Activated CD8-positive, alpha-beta T cell treated with anti-CD3 and anti-CD28 coated beads for 36 hours (primary cell): ENCODE results near the gene CT47C1. TPM values are rescaled to one million over a fixed set of nuclear protein-coding genes. Genes with fewer than 3 reads are reported as not detected.

Experiments used
- ATAC-seq: fragments of 200-7000 bp; cut with Tn5 transposase; one replicate; pipeline ENCODE4 v1.10.0; 2021; ENCODE audit warnings: mild to moderate bottlenecking, moderate library complexity
- CTCF ChIA-PET: fragments of 350-600 bp; sonication (Branson Sonifier 250); formaldehyde crosslinking; loops from one replicate; lab custom pipeline; 2021; ENCODE audit warnings: antibody characterized with exemption; lab: Charles Lee
- POLR2A ChIA-PET: fragments of 350-600 bp; sonication (Branson Sonifier 250); formaldehyde crosslinking; loops from one replicate; lab custom pipeline; 2021; ENCODE audit warnings: antibody characterized with exemption; lab: Charles Lee
- DNase-seq: peaks from one replicate; pipeline ENCODE4 v3.0.0-alpha.2; 2020
- H3K27ac Mint-ChIP-seq: one replicate; pipeline ENCODE4 v1.8.0; 2021; ENCODE audit warnings: mild to moderate bottlenecking, mixed read lengths
- H3K27me3 Mint-ChIP-seq: one replicate; pipeline ENCODE4 v1.8.0; 2021; ENCODE audit warnings: mixed read lengths
- H3K36me3 Mint-ChIP-seq: one replicate; pipeline ENCODE4 v1.8.0; 2021; ENCODE audit warnings: low read depth, mixed read lengths
- H3K4me1 Mint-ChIP-seq: one replicate; pipeline ENCODE4 v1.8.0; 2021; ENCODE audit warnings: low read depth, mixed read lengths
- H3K4me3 Mint-ChIP-seq: one replicate; pipeline ENCODE4 v1.8.0; 2021; ENCODE audit warnings: mild to moderate bottlenecking, moderate library complexity, mixed read lengths
- H3K9me3 Mint-ChIP-seq: one replicate; pipeline ENCODE4 v1.8.0; 2021; ENCODE audit warnings: mixed read lengths
- CTCF ChIP-seq: fragments of 200-600 bp; IDR thresholded peaks from one replicate; pipeline ENCODE4 v1.8.0; 2022; ENCODE audit warnings: antibody characterized with exemption, mild to moderate bottlenecking
- intact Hi-C: fragments of 100-400 bp; cut with micrococcal nuclease; formaldehyde crosslinking; loops from one replicate; pipeline ENCODE4 v1.10.0; 2022
- total RNA-seq, 2 experiments: library from RNA; stranded (reverse); gene quantifications; one replicate each; pipeline ENCODE4 v1.2.3, GENCODE V29; 2021

CT47C1 gene
- total RNA-seq, 2 experiments from 2014 or later = not detected

- intact Hi-C loops = no loop called here
- no peak for TF ChIP-seq CTCF
- Mint-ChIP-seq H3K36me3 (no peaks in the 10 kb centered on the region), H3K4me3 (no peak overlapping the region), H3K9me3 (no peaks in the 10 kb centered on the region), H3K27ac (no peak overlapping the region), H3K4me1 (no peaks in the 10 kb centered on the region), H3K27me3 (peaks cover 6% of the 10 kb centered on the region)
- CTCF ChIA-PET = interaction anchor here (0.6 to 1.6 kb wide), 2 partner anchors 28 to 145 kb away, joined by 3 to 4 read pairs; no protein-coding TSS in a partner anchor
- ATAC-seq = no peak
- POLR2A ChIA-PET = no interaction called here
- DNase-seq = no peak
Measured at GRCh38 chrX:119121341-119121740, 48.5 kb downstream of the CT47C1 start.

Other genes starting within 250 kb of the CT47C1 start
- not detected for gene ZCCHC12, start 249.2 kb upstream of the CT47C1 start, total RNA-seq
- 1 to 10 TPM; 1.7 to 1.9 TPM for gene LONRF3, start 98.4 kb upstream of the CT47C1 start, total RNA-seq
- gene KIAA1210, start 54.8 kb downstream of the CT47C1 start, total RNA-seq = not detected
- 10 to 100 TPM; 36.8 to 37.1 TPM for gene PGRMC1, start 163.3 kb downstream of the CT47C1 start, total RNA-seq